H9 (cell line): ENCODE results near the gene SYCP2L. TPM values are rescaled to one million over a fixed set of nuclear protein-coding genes. Genes with fewer than 3 reads are reported as not detected.

Experiments
- DNase-seq: peaks from one replicate; pipeline ENCODE4 v3.0.0-alpha.2; 2017
- H2AFZ ChIP-seq: one replicate; pipeline ENCODE4 v1.6.1; 2013; ENCODE audit warnings: mild to moderate bottlenecking, low read length, control low read depth, moderate library complexity
- H2AK5ac ChIP-seq: 2 replicates; pipeline ENCODE4 v1.6.1; 2013; ENCODE audit warnings: low read length, control low read depth, mixed read lengths; ENCODE audit not compliant: insufficient read length
- H2BK120ac ChIP-seq: one replicate; pipeline ENCODE4 v1.6.1; 2013; ENCODE audit warnings: low read depth, mild to moderate bottlenecking, low read length, control low read depth, inconsistent platforms; ENCODE audit not compliant: poor library complexity, severe bottlenecking
- H2BK12ac ChIP-seq: 2 replicates; pipeline ENCODE4 v1.6.1; 2013; ENCODE audit warnings: low read length, control low read depth, mixed read lengths, low read depth; ENCODE audit not compliant: insufficient read length
- H2BK15ac ChIP-seq: 2 replicates; pipeline ENCODE4 v1.6.1; 2013; ENCODE audit warnings: low read depth, low read length, control low read depth
- H2BK20ac ChIP-seq: one replicate; pipeline ENCODE4 v1.6.1; 2013; ENCODE audit warnings: low read depth, mild to moderate bottlenecking, low read length, control low read depth, inconsistent platforms; ENCODE audit not compliant: poor library complexity, severe bottlenecking
- H2BK5ac ChIP-seq: 2 replicates; pipeline ENCODE4 v1.6.1; 2013; ENCODE audit warnings: low read length, control low read depth, mixed read lengths; ENCODE audit not compliant: insufficient read length
- H3K14ac ChIP-seq: 2 replicates; pipeline ENCODE4 v1.6.1; 2013; ENCODE audit warnings: low read length, control low read depth; ENCODE audit not compliant: insufficient read depth
- H3K18ac ChIP-seq: 2 replicates; pipeline ENCODE4 v1.6.1; 2013; ENCODE audit warnings: low read depth, mild to moderate bottlenecking, mixed read lengths, low read length, control low read depth; ENCODE audit not compliant: insufficient read length
- H3K23ac ChIP-seq: 2 replicates; pipeline ENCODE4 v1.6.1; 2013; ENCODE audit warnings: low read length, control low read depth, mixed read lengths, low read depth; ENCODE audit not compliant: insufficient read length
- H3K23me2 ChIP-seq: 2 replicates; pipeline ENCODE4 v1.6.1; 2013; ENCODE audit warnings: low read depth, mild to moderate bottlenecking, mixed read lengths, low read length, control low read depth; ENCODE audit not compliant: insufficient read length, poor library complexity, severe bottlenecking
- H3K27ac ChIP-seq: 2 replicates; pipeline ENCODE4 v1.5.1; 2013; ENCODE audit warnings: low read length, control low read depth, mixed read lengths, low read depth; ENCODE audit not compliant: insufficient read length
- H3K27me3 ChIP-seq: 2 replicates; pipeline ENCODE4 v1.6.1; 2013; ENCODE audit warnings: low read length, control low read depth, inconsistent platforms; ENCODE audit not compliant: insufficient read depth
- H3K4ac ChIP-seq: 2 replicates; pipeline ENCODE4 v1.6.1; 2013; ENCODE audit warnings: low read depth, mild to moderate bottlenecking, control low read depth, inconsistent platforms, low read length, moderate library complexity
- H3K4me1 ChIP-seq: 2 replicates; pipeline ENCODE4 v1.6.1; 2013; ENCODE audit warnings: low read length, control low read depth, inconsistent platforms; ENCODE audit not compliant: insufficient read depth
- H3K4me2 ChIP-seq: 2 replicates; pipeline ENCODE4 v1.6.1; 2013; ENCODE audit warnings: low read length, control low read depth, mixed read lengths; ENCODE audit not compliant: insufficient read length, insufficient read depth
- H3K56ac ChIP-seq: 2 replicates; pipeline ENCODE4 v1.6.1; 2013; ENCODE audit warnings: low read depth, mild to moderate bottlenecking, mixed read lengths, low read length, control low read depth; ENCODE audit not compliant: insufficient read length
- H3K79me1 ChIP-seq: 2 replicates; pipeline ENCODE4 v1.6.1; 2013; ENCODE audit warnings: low read depth, mild to moderate bottlenecking, moderate library complexity, low read length, control low read depth, inconsistent platforms; ENCODE audit not compliant: insufficient read depth, poor library complexity, severe bottlenecking
- H3K79me2 ChIP-seq: 2 replicates; pipeline ENCODE4 v1.6.1; 2013; ENCODE audit warnings: low read length, control low read depth, inconsistent platforms; ENCODE audit not compliant: insufficient read depth
- H3K9ac ChIP-seq: 2 replicates; pipeline ENCODE4 v1.6.1; 2013; ENCODE audit warnings: low read length, control low read depth, mixed read lengths; ENCODE audit not compliant: insufficient read length; ENCODE audit errors: extremely low read depth
- H3K9me3 ChIP-seq: one replicate; pipeline ENCODE4 v1.6.1; 2013; ENCODE audit warnings: low read depth, low read length, inconsistent platforms; ENCODE audit not compliant: control insufficient read depth
- H3T11ph ChIP-seq: one replicate; pipeline ENCODE4 v1.6.1; 2013; ENCODE audit warnings: mild to moderate bottlenecking, low read length, control low read depth, inconsistent platforms
- H4K20me1 ChIP-seq: one replicate; pipeline ENCODE4 v1.6.1; 2013; ENCODE audit not compliant: control insufficient read depth, insufficient read length, insufficient read depth
- H4K5ac ChIP-seq: 2 replicates; pipeline ENCODE4 v1.6.1; 2013; ENCODE audit warnings: low read depth, mild to moderate bottlenecking, mixed read lengths, low read length, control low read depth; ENCODE audit not compliant: insufficient read length
- H4K8ac ChIP-seq: replicated peaks from 2 replicates; pipeline ENCODE4 v1.6.1; 2013; ENCODE audit warnings: low read length, control low read depth, mixed read lengths, low read depth; ENCODE audit not compliant: insufficient read length
- H4K91ac ChIP-seq: 2 replicates; pipeline ENCODE4 v1.6.1; 2013; ENCODE audit warnings: low read depth, mild to moderate bottlenecking, moderate library complexity, mixed read lengths, low read length, control low read depth; ENCODE audit not compliant: insufficient read length
- H3K27ac Mint-ChIP-seq, 3 experiments: 2 replicates in 2 of 3; 3 replicates in 1 of 3; pipeline ENCODE4 v1.8.0; 2020 to 2021; ENCODE audit warnings: mixed read lengths in 3 of 3, mild to moderate bottlenecking in 1 of 3, moderate library complexity in 1 of 3
- H3K27me3 Mint-ChIP-seq: 2 replicates; pipeline ENCODE4 v1.8.0; 2021; ENCODE audit warnings: low read depth, mild to moderate bottlenecking, moderate library complexity, mixed read lengths
- H3K36me3 Mint-ChIP-seq, 3 experiments: 2 replicates in 2 of 3; 3 replicates in 1 of 3; pipeline ENCODE4 v1.8.0; 2020 to 2021; ENCODE audit warnings: low read depth in 3 of 3, mixed read lengths in 3 of 3; ENCODE audit not compliant: insufficient read depth in 1 of 3
- H3K4me1 Mint-ChIP-seq, 2 experiments: 2 replicates each; pipeline ENCODE4 v1.8.0; 2020; ENCODE audit warnings: mixed read lengths in 2 of 2
- H3K4me3 Mint-ChIP-seq, 2 experiments: 2 replicates in 1 of 2; 3 replicates in 1 of 2; pipeline ENCODE4 v1.8.0; 2020 to 2021; ENCODE audit warnings: mild to moderate bottlenecking in 2 of 2, mixed read lengths in 2 of 2, moderate library complexity in 1 of 2
- H3K9me3 Mint-ChIP-seq, 2 experiments: 2 replicates in 1 of 2; 3 replicates in 1 of 2; pipeline ENCODE4 v1.8.0; 2020; ENCODE audit warnings: mild to moderate bottlenecking in 2 of 2, mixed read lengths in 2 of 2, moderate library complexity in 1 of 2
- CTCF ChIP-seq: fragments of 200-600 bp; sonication (generic); conservative IDR thresholded peaks from 3 replicates; pipeline ENCODE4 v1.8.0; 2021; ENCODE audit warnings: antibody characterized with exemption, mild to moderate bottlenecking
- total RNA-seq: library from RNA; stranded (reverse); gene quantifications from 2 replicates; pipeline ENCODE4 v1.2.1, GENCODE V29; 2021

Gene SYCP2L
- total RNA-seq, 1 experiment from 2014 or later: 3.5 TPM

GRCh38 chr6:11015102-11015501 lies 128.2 kb downstream of the SYCP2L start:
- Mint-ChIP-seq H3K4me1 (peaks cover 7 to 10% of the 10 kb centered on the region in 2 experiments), H3K27ac (no peak overlapping the region), H3K36me3 (no peaks in the 10 kb centered on the region), H3K9me3 (no peaks in the 10 kb centered on the region), H3K27me3 (peaks cover 4% of the 10 kb centered on the region), H3K4me3 (no peak overlapping the region)
- no peak overlapping the region for H2BK120ac ChIP-seq
- H2BK15ac ChIP-seq: no peak overlapping the region
- TF ChIP-seq CTCF: no peak
- H3K9ac ChIP-seq: no peak overlapping the region
- no peak overlapping the region for H4K5ac ChIP-seq
- H4K8ac ChIP-seq: no peak overlapping the region
- no peak overlapping the region for H3K18ac ChIP-seq
- no peak overlapping the region for H3K14ac ChIP-seq
- H3K56ac ChIP-seq: no peak overlapping the region
- H3K27me3 ChIP-seq: no peaks in the 10 kb centered on the region
- no peak overlapping the region for H3K4ac ChIP-seq
- H3K9me3 ChIP-seq: no peaks in the 10 kb centered on the region
- H3K23ac ChIP-seq: no peak overlapping the region
- no peaks in the 10 kb centered on the region for H3K79me1 ChIP-seq
- H3K79me2 ChIP-seq: no peaks in the 10 kb centered on the region
- no peaks in the 10 kb centered on the region; the same call in 1 of the 2 replicates for H3K4me1 ChIP-seq
- H2BK20ac ChIP-seq: no peak overlapping the region
- no peak overlapping the region for H2BK5ac ChIP-seq
- no peak overlapping the region for H3K27ac ChIP-seq
- no peak overlapping the region for H3T11ph ChIP-seq
- DNase-seq: no peak
- H2AFZ ChIP-seq: no peak overlapping the region
- no peaks in the 10 kb centered on the region for H3K23me2 ChIP-seq
- no peaks in the 10 kb centered on the region for H4K20me1 ChIP-seq
- no peak overlapping the region for H2AK5ac ChIP-seq
- H2BK12ac ChIP-seq: no peak overlapping the region
- H4K91ac ChIP-seq: no peak overlapping the region
- H3K4me2 ChIP-seq: no peak overlapping the region
